ENCODE results near the gene IQSEC1.

IQSEC1 gene

DNA sequence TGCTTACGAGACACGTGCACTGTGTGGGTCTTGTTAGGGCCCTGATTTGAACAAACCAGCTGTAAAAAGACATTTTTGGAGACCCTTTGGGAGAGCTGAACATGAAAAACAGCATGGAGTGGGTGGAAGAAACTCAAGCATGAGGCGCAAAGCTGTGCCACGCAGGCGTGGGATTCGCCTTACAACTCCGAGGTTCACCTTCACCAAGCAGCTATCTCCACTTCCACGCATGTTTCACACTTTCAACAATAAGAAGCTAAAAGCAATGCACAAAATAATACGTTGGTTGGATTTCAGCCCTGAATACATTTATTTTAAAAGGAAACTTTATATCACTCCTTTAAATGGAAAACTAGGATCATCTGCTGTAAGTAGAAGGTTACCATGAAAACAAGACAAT lies 42.5 kb downstream of the IQSEC1 start:
- DNase-seq (ENCODE audit: low spot score), result no peak
- no peak for FAIRE-seq

DNA sequence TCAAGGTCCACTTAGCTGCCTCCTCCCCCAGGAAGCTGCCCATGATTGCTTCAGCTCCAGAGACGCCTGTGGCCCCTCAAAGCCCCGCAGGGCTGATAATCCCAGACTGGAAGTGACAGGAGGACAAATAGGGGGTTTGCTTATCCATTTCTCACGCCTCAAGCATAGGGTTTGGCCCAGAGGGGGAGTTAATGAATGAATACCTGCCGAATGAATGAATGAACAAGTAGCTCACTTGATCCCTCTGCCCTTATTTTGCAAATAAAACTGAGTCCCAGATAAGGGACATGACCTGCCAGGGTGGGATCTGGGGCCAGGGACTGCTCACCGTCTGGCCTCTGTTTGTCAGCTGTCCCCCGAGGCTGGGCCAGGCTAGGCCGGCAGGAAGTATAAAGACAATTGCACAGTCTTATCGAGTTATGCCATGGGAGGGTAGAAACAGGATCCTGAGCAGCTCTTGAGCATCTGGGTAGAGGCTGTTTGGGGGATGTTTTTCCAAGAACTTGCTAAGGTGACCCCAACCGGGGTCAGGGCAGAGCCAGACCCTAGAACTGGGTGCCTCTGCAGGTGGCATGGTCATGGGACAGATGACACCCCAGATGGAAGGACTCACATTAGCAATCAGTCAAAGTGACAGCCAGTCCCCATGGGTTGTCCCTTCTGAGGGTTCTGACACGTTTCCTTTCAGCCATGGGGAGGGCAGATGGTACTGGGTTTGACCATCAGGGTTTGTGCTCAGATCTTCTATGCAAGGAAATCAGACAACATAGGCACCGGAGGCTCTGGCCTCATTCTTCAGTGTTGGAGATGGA lies 45.0 kb downstream of the IQSEC1 start:
- FAIRE-seq, result no peak
- DNase-seq (ENCODE audit: low spot score), result no peak

DNA sequence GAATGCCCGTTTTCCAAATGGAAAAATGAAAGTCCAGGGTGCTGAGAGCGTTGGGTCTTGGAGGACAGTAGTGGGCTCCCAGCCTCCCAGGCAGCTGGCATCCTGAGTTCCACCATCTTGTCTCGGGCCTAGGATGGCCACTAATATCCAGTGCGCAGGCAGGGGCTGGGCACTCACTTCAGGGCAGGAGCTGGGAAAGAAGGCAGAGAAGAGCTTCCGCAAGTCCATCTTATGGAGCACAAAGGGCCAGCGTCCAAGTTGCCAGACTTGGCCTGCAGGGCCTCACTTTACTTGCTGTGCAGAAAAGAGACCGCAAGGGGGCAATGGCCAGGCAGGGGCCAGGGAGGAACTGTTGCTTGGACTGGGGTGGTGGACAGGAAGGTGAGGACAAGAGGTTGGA lies 46.1 kb downstream of the IQSEC1 start:
- FAIRE-seq (no peak), DNase-seq (ENCODE audit: low spot score) (no peak)

DNA sequence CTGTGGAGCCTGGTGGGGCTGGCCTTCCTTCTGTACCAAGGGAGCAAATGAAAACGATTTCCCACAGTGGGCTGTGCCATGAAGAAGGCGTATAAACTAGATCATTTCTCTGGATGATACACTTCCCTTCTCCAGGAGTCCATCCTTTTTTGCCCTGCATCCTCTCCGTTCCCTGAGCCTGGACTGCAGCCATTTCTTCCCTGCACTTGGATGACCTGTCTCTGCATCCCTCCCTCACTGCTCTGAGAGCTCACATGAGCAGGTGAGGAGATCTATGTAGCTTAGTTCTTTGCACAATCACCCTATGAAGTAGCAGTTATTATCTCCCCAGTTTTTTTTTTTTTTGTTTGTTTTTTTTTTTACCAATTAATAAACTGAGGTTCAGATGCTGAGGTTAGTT lies 46.7 kb downstream of the IQSEC1 start:
- no peak for FAIRE-seq
- DNase-seq (ENCODE audit: low spot score), result no peak

DNA sequence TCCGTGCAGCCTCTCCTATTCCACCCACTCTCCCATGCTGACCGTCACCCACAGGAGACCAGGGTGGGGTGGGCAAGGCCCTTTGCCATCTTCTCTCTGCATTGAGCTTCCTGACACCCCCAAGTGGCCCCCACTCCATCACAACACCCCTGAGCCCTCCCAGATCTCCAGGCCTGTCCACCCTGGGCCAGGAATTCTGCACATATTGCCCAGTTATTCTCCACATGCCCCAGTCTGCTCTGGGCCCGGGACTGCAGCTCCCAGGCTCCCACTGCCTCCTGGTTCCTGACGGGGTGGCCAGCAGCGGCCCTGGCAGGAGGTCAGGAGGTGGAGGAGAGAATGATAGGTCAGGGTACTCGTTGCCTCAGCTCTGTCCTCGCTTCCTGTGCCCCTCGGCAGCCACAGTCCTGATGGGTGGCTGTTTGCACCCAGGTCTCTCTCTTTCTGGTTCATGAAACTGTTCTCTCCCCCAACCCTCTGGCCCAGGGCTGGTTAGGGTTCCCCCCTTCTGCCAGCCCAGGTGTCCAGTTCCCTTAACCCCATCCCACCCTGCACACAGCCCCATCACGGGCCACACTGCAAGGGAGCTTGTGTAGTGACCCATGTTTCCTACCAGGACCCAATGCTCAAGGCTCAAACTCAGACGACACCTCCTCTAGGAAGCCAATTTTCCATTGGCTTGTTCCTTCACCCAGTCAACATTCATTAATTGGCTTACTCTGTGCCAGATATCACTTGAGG lies 47.3 kb downstream of the IQSEC1 start:
- FAIRE-seq (no peak), DNase-seq (ENCODE audit: low spot score) (no peak)

DNA sequence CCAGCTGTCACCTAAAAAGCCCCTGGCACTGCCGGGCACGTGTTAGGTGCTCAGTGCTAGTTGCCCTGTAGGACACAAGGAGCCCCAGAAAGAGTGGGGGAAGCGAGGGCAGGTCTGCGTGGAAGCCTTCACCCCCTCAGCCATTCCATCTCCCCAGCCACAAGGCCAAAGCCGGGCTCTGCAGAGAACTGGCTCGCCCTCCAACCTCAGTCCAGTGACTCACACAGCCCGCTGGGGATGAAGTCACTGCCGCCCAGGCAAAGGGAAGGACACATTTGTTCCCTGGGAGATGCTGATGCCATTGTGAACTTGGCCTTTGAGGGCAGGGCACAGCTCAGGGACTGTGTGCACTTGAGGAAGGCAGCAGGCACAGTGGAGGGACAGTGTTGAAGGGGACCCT lies 48.1 kb downstream of the IQSEC1 start:
- FAIRE-seq (no peak), DNase-seq (ENCODE audit: low spot score) (peak; percentile 66)

DNA sequence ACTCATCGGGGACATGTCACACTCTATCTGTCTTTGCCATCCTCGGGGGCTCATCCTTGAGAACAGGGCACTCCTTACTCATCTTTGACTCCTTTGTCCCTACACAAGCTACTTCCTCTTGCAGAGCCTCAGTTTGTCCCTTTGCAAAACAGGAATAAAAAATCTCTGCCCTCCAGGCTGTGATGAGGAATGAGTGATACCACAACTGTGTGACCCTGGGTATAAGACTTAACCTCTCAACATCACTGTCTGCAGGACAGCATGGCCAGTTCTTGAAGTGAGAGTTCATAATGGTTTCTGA lies 48.5 kb downstream of the IQSEC1 start:
- FAIRE-seq (no peak), DNase-seq (ENCODE audit: low spot score) (no peak)

DNA sequence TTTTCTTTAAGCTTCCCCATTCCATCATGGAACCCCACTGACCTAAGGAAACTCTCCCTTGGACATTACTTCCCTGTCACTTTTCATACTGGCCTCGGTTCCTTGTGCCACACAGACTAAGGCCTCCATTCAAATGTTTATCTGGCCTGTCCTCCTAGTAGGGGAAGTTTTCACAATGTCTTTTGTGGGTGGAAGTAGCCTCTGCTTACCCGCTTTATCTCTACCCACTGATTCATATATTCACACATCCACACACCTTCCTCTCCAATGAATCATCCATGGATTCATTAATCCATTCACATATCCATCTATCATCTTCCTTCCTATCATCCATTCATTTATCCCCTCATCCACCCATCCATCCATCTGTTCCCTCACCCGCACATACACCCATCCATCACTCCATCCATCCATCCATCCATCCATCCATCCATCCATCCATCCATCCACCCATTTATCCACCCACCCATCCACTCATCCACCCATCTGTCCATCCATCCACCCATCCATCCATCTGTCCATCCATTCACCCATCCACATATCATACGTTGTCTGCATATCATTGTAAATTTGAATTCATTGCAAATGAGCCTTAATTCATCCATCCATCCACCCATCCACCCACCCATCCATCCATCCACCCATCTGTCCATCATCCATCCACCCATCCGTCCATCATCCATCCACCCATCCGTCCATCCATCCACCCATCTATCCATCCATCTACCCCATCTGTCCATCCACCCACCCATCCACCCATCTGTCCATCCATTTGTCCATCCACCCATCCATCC lies 49.1 kb downstream of the IQSEC1 start:
- FAIRE-seq, result no peak
- DNase-seq (ENCODE audit: low spot score), result no peak

DNA sequence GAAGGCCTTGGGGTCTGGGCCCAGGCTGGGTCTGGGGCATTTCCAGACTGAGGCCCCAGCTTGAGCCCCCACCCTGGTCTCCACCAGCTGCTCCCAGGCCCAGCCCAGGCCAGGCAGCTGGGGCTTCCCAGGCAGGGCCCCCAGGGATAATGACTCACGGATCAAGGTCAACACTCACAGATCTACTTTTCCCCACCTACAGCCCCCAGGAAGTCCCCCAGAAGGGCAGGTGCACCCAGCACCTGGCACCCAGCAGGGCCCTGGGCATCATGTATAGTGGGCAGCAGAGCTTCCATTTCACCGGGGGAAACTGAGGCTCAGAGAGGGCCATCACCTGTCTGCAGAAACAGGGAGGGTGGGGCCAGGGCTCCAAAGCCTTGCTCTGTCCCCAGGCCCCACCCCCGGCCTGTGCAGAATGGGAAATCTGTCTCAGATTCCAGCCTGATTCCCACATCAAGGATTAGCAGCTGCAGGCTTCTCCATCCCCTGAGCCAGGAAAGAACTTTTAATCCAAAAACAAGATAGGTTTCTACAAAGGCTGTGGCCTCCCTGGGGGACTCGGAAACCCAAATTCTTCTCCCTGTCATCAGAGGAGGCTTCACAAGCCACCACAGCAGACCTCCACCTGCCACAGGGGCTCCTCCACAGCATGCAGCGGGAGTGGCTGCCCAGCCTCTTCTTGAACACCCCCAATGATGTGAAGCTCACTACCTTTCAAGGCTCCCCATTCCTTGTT lies 49.8 kb downstream of the IQSEC1 start:
- DNase-seq (ENCODE audit: low spot score), result no peak
- no peak for FAIRE-seq

DNA sequence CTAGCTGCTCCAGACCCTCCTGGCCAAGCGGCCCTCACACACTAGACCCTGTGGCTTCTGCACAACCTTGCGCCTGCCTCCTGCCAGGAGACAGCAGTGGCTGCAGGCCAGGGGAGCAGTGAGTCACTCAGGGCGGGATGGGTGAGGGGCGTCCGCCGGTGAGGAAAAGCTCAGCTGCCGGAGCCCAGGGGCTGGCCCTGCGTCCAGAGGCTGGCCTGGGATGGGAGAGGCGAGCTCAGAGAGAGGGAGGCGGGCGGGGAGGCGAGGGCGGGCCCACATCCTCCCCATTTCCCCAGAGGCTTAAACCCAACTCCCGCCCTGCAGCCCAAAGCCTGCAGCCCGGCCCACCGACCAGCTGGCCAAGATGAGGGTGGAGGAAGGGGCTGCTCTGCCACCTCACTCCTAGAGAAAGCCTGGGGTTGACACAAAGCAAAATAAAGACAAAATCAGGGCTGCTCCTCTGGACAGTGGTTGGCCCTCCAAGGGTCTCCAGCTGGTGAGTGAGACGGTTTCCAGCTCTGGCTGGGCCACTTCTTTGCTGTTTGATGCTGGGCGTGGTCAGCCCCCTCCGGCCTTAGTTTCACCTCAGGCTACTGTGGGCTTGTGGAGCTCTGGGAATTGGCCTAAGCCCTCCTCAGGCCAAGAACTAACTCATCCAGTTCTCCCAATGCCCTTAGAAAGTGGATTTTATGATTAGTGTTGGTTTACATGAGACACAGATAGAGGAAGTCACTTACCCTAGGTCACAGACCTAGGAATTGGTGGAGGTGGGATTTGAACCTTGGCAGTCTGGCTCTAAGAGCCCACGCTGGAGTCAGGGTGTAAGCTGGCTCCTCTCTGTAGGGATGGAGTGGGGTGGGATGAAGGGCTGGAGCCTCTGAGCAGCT lies 50.6 kb downstream of the IQSEC1 start:
- DNase-seq (ENCODE audit: low spot score), result no peak
- no peak for FAIRE-seq

DNA sequence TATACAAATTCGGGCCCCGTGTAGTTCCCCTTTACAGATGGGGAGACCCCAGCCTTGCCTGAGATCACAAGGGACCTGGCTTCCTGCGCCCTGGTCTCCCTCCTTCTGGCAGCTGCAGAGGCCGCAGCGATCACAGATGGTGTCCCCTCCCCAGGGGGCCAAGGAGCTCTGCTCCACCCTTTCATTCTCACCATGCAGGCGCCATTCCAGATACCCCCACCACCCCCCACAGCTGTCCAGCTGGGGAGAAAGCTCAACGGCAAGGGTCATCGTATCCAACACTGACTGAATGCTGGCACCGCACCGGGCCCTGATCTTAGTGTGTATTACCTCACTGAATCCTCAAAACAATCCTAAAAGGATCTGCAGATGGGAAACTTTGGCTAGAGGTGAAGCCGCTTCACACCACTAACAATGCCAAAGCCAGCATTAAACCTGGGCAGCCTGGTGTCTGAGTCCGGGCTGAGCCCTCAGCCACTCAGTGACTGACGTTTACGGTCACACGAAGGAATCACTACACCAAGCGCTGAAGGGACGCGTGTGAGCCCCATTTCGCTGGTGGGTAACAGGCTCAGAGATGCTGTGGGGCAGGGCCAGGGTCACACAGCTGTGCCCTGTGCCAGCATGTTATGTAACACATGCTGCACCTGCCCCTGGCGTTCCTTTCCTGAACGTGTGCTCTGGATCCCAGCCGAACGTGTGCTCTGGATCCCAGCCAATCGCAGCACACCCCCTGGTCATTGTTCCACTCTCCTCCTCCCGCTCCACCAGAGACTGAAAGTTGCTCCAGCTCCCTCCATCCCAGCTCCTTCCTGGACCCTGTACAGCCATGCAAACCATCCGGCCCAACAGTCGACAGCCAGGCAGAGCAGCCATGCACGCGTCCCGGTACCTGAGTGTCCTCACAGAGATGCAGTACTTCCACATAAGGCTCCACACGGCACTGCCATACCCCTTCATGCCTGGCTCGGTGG lies 51.8 kb downstream of the IQSEC1 start:
- DNase-seq (ENCODE audit: low spot score) (no peak), FAIRE-seq (no peak)

DNA sequence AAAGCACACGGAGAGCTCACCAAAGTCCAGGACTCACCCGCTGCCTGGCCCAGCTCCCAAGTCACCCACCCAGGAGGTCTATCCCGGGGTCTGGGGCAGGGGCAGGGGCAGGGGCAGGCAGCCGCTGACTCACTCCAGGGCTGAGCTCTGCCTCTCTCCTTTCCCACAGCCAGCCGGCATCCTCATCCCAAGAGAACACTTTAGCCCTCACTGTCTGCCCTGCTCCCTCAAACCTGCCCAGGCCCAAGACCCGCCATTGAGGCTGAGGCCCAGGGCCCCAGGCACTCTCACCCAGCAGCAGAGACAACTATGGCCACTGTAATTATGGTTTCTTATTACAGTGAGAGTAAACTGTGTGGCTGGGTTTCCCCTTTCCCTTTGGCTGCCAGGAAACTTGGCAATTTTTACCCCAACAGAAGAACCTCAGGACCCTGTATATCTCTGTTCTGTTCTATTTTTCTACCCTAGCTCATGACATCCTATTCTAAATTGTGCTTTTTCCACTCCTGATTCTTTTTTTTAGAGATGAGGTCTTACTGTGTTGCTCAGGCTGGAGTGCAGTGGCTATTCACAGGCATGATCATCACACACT lies 53.0 kb downstream of the IQSEC1 start:
- FAIRE-seq, result no peak
- no peak for DNase-seq (ENCODE audit: low spot score)

DNA sequence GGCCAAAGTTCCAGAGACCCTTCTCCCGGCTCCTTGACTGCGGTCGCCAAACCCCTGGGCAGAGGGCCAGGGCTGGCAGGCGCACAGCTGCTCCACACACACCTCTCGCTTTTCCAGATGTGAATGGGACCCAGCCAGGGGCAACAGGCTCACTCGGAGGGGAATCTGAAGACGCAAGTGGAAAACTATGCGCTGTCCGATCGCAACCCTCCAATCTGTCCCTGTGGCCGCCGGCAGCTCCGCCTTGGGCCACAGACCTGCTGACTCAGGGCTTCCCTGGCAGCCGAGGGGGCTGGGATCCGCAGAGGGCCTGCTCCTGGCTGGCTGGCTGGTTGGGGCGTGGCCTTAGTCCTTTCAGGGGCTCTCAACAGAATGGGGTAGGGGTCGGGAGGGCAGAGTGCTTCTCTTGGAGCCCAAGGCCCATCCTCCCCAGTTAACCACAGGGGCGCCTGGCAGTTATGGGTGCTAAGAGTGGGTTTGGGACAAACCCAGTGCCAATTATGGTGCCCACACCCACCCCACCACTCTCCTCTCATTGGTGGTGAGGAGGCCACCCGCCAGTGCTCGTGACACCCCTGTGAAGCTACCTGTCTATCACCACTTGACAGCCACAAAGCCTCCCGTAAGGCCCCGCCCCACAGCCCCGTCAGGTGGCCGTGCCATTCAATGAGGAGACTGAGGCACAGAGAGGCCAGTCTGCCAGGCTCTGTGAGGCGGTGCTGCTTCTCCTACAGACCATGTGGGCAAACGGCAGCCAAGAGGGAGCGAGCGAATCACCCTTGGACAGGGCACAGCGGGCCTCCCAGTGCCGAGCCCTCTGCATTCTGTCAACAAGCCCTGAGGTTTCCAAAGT lies 53.8 kb downstream of the IQSEC1 start:
- no peak for DNase-seq (ENCODE audit: low spot score)
- no peak for FAIRE-seq

DNA sequence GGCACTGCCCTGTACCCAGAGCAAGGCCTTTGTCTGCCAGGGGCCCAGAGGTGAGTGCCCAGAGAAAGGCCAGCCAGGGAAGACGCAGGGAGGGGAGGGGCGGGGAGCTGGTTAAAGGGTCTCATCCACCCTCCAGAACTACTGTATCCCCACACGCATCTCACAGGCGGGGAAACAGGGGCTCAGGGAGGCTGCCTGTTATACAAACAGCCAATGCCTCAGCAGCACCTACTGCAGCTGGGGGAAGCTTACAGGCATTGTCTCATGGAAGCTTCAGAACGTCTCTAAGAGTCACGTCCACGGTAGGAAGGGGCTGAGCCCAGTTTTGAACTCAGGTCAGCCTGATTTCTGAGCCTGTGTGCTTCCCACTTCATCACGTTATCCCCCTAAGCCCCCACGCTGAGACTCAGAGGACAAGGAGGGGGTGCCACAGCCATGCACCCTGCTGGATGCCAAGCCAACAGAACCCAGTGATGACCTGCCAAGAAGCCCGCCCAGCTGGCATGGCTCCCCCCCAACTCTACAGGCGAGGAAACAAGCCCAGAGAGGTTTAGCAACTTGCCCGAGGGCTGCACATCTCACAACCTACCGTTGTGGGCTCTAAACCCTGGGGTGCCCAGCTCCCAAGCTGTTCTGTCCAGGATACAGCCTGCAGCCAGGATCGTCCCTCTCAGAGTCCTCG lies 54.5 kb downstream of the IQSEC1 start:
- no peak for FAIRE-seq
- no peak for DNase-seq (ENCODE audit: low spot score)

DNA sequence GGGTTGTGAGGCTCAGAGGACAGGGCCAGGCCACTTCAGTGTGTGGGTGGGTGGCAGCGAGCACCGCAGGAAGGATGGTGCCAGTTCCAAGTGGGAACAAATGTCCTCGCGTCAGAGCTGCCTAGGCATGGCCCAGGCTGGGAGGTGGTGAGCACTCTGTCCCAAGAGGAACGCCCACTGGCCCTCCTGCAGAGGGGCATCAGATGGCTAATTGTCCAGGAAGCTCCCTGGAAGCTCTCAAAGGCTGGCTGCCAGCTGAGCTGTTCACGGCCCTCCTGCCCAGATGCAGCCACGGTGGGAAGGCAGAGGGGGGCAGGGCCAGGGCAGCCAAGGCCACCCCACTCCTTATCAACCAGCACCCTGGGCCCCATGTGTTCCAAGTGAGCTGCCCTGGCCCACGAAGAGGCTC lies 55.2 kb downstream of the IQSEC1 start:
- no peak for DNase-seq (ENCODE audit: low spot score)
- no peak for FAIRE-seq

DNA sequence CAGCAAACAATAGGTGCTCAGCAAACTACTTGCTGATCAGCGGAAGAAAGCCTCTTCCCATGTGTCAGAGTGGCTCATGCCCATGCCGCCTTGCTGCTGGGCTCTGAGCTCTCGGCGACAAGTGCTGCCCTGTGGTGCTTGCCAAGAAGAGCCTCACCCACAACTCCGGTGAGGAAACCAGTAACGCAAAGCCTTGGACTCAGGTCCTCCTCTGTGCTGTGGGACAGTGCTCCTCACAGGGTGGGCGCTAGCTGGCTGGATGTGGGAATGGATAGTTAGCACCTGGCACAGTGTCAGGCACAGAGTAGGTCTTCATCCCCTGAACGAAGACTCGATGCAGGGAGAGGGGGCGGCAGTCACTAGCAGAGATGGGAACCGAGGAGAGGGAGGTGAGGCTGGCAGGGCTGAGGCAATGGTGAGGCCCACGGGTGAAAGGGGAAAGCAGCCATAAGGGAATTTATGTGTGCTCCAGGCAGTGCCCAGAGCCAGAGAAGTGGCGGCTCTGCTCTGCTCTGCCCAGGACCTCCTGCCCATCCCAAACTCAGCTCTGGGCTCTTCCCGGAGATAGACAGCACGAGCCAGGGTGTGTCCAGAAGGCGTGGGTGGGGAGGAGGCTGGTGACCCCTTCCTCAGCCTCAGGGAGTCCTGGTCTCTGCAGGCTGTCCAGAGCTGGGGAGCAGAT lies 55.7 kb downstream of the IQSEC1 start:
- DNase-seq (ENCODE audit: low spot score) (no peak), FAIRE-seq (no peak)

DNA sequence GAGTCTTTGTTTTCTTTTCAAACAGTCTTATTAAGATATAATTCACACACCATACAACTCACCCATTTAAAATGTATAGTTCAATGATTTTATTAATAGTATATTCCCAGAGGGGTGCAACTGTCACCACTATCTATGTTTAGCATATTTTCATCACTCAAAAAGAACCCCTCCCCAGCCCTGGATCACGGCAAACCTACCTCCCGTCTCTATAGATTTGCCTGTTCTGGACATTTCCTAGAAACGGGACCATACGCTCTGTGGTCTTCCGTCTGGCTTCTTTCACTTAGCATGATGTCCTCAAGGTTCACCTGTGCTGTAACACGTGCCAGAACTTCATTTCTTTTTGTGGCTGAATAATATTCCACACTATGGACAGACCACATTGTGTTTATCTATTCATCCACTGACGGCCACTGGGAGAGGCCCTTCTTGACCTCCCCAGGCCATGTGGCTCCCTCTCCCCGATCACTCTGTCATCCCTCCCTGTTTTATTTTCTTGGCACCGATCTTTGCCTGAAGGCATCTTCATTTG lies 56.4 kb downstream of the IQSEC1 start:
- FAIRE-seq, result no peak
- DNase-seq (ENCODE audit: low spot score), result no peak

Measured in RCC 7860 (cell line).